Endothelial cell (in vitro differentiated cells): ENCODE measurements around the gene PPCS. TPM values are rescaled to one million over a fixed set of nuclear protein-coding genes. Genes with fewer than 3 reads are reported as not detected.
A peak's percentile ranks its signal among the peaks of the same experiment; 100 is the strongest.

ENCODE experiments used
- DNase-seq: peaks from one replicate; pipeline ENCODE4 v3.0.0; 2021; ENCODE audit warnings: low spot score
- H3K27ac Mint-ChIP-seq: one replicate; pipeline ENCODE4 v1.8.0; 2021; ENCODE audit warnings: mixed read lengths, inconsistent platforms; ENCODE audit not compliant: unreplicated experiment
- H3K27me3 Mint-ChIP-seq: one replicate; pipeline ENCODE4 v1.8.0; 2021; ENCODE audit warnings: mild to moderate bottlenecking, moderate library complexity, mixed read lengths, inconsistent platforms; ENCODE audit not compliant: unreplicated experiment
- H3K36me3 Mint-ChIP-seq: one replicate; pipeline ENCODE4 v1.8.0; 2021; ENCODE audit warnings: mild to moderate bottlenecking, low read depth, mixed read lengths, inconsistent platforms; ENCODE audit not compliant: unreplicated experiment
- H3K4me1 Mint-ChIP-seq: one replicate; pipeline ENCODE4 v1.8.0; 2021; ENCODE audit warnings: mild to moderate bottlenecking, mixed read lengths, inconsistent platforms; ENCODE audit not compliant: unreplicated experiment
- H3K4me3 Mint-ChIP-seq: one replicate; pipeline ENCODE4 v1.8.0; 2021; ENCODE audit warnings: mild to moderate bottlenecking, mixed read lengths, inconsistent platforms; ENCODE audit not compliant: unreplicated experiment
- H3K9me3 Mint-ChIP-seq: one replicate; pipeline ENCODE4 v1.8.0; 2021; ENCODE audit warnings: mixed read lengths, inconsistent platforms; ENCODE audit not compliant: unreplicated experiment
- total RNA-seq: library from RNA; stranded (reverse); fragmentation: NEBNext Ultra II Directional; extraction: Animal tissue kit (Norgen Biotek cat#: 25700); gene quantifications from one replicate; pipeline ENCODE4 v1.2.1, GENCODE V29; 2021; ENCODE audit not compliant: unreplicated experiment
- TF ChIP-seq, protein P1 (sequence below): fragments of 200-600 bp; sonication (generic); IDR thresholded peaks from one replicate; pipeline ENCODE4 v1.5.0; 2021; ENCODE audit warnings: antibody characterized with exemption; ENCODE audit not compliant: unreplicated experiment

Gene PPCS
- total RNA-seq, 1 donor from 2014 or later: 32.2 TPM

DNA sequence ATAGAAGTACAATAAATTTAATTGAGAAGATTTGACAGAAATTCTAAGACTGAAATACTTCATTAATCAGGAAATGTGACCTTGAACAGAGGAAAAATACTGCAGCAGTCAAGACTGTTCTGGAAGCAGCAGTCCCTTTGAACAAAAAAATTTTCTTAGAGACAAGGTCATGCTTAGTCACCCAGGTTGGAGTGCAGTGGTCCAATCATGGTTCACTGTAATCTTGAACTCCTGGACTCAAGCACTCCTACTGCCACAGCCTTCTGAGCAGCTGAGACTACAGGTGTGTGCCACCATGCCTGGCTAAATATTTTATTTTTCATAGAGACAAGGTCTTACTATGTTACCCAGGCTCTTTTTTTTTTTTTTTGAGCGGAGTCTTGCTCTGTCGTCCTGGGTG is 4.9 kb downstream of the PPCS start:
- Mint-ChIP-seq H3K9me3 (no peaks in the 10 kb centered on the region), H3K36me3 (no peaks in the 10 kb centered on the region), H3K27me3 (peaks cover 12% of the 10 kb centered on the region), H3K4me1 (peaks cover 22% of the 10 kb centered on the region), H3K27ac (no peak overlapping the region), H3K4me3 (no peak overlapping the region)
- DNase-seq: no peak
- TF ChIP-seq, protein P1, sequence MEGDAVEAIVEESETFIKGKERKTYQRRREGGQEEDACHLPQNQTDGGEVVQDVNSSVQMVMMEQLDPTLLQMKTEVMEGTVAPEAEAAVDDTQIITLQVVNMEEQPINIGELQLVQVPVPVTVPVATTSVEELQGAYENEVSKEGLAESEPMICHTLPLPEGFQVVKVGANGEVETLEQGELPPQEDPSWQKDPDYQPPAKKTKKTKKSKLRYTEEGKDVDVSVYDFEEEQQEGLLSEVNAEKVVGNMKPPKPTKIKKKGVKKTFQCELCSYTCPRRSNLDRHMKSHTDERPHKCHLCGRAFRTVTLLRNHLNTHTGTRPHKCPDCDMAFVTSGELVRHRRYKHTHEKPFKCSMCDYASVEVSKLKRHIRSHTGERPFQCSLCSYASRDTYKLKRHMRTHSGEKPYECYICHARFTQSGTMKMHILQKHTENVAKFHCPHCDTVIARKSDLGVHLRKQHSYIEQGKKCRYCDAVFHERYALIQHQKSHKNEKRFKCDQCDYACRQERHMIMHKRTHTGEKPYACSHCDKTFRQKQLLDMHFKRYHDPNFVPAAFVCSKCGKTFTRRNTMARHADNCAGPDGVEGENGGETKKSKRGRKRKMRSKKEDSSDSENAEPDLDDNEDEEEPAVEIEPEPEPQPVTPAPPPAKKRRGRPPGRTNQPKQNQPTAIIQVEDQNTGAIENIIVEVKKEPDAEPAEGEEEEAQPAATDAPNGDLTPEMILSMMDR: no peak

DNA sequence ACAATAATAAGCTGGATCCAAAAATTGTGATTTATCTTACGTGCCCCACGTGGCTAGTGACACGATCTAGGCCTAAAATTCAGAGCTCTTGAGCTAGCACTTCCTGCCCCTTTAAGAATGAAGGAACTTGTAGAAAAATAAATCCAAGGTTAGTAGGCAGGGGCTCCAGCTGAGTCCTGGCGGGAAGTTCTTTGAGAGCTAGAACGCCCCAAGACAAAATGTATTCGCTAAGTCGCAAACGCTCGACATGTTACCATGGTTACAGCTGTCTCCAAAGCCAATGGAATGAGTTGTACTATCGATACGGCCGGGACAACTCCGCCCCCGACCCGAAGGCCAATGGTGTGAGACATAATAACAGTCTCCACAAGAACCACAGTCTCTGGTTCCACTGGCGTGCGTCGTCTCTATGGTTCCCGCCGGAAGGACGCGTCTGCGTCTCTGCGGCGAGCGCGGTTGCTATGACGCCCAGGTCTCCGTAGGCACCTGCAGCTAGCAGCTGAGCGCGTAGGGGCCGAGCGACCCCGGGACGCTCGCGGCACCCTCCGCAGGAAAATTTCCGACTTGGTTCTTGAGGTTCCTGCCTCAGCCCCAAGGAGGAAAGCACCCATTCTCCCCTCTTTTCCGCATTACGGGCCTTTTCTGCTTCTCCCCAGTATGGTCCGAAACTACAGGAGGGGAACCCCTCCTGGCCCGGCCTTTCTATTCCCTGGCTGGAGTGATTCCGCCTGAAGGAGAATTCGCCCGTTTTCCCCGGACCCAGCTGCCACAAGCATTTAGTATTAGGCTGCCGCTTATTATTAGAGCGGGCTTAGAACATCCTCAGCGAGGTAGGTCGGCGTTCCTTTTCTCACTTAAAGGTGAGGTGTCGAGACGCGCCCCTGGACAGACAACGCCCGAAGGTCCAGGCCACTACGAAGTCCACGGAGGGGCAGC is 6.8 kb downstream of the PPCS start, which contains the start of gene CCDC30:
Gene CCDC30, plus strand, starts transcription at position 459 of the 936 bp plus-strand sequence. CDS start 17,266 bp downstream, outside the sequence.
- TF ChIP-seq, protein P1: no peak
- DNase-seq: peak; percentile 90
- H3K36me3 Mint-ChIP-seq: no peaks in the 10 kb centered on the region
- H3K27ac Mint-ChIP-seq: peak within 1 kb of the TSS; percentile 93
- no peaks in the 10 kb centered on the region for H3K9me3 Mint-ChIP-seq
- peak within 1 kb of the TSS; percentile 93 for H3K4me3 Mint-ChIP-seq
- peaks cover 4% of the 10 kb centered on the region for H3K27me3 Mint-ChIP-seq
- H3K4me1 Mint-ChIP-seq: peaks cover 16% of the 10 kb centered on the region

DNA sequence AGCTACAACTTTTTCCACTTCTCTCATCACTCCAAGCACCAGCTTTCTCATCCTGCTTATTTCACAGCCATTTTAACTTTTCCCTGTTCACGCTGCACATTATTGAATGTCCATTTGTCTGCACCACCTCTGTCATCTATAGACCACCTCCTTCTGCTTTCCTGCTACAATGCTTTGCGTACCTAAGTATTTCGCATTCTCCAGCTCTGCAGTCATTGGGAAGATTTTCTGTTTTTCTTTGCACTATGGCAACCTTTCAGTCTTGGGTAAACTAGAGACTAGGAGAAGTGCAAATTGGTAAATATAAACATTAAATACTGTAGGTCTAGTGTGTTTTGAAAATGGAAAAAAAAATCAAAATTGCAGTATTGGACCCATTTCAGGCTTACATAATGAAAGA is 7.6 kb downstream of the PPCS start:
- peaks cover 16% of the 10 kb centered on the region for H3K4me1 Mint-ChIP-seq
- H3K27ac Mint-ChIP-seq: peak overlapping the region; percentile 93
- TF ChIP-seq, protein P1: no peak
- H3K36me3 Mint-ChIP-seq: no peaks in the 10 kb centered on the region
- no peaks in the 10 kb centered on the region for H3K9me3 Mint-ChIP-seq
- no peak for DNase-seq
- H3K27me3 Mint-ChIP-seq: peaks cover 4% of the 10 kb centered on the region
- peak overlapping the region; percentile 93 for H3K4me3 Mint-ChIP-seq

- H3K27me3 Mint-ChIP-seq: peaks cover 6% of the 10 kb centered on the region
- H3K36me3 Mint-ChIP-seq: no peaks in the 10 kb centered on the region
- no peak overlapping the region for H3K27ac Mint-ChIP-seq
- no peak overlapping the region for H3K4me3 Mint-ChIP-seq
- no peak for DNase-seq
- H3K4me1 Mint-ChIP-seq: peaks cover 16% of the 10 kb centered on the region
- TF ChIP-seq, protein P1: no peak
- H3K9me3 Mint-ChIP-seq: no peaks in the 10 kb centered on the region
These were observed 9.7 kb downstream of the PPCS start for GRCh38 chr1:42466030-42466429.

- TF ChIP-seq, protein P1: no peak
- Mint-ChIP-seq H3K27ac (no peak overlapping the region), H3K4me3 (no peak overlapping the region), H3K9me3 (no peaks in the 10 kb centered on the region), H3K4me1 (no peaks in the 10 kb centered on the region), H3K27me3 (peaks cover 2% of the 10 kb centered on the region), H3K36me3 (no peaks in the 10 kb centered on the region)
- DNase-seq: no peak
These were observed 13.4 kb downstream of the PPCS start for GRCh38 chr1:42469727-42470126.
